B cell (primary cell): ENCODE data around the gene TTPAL.

ENCODE experiments used
- CTCF ChIP-seq: fragments of 200-600 bp; IDR thresholded peaks from one replicate; pipeline ENCODE4 v1.8.0; 2022; ENCODE audit warnings: antibody characterized with exemption, mild to moderate bottlenecking
- EZH2 ChIP-seq: IDR thresholded peaks from 2 replicates; pipeline ENCODE4 v1.6.1; 2012; ENCODE audit warnings: borderline replicate concordance, low read depth, mild to moderate bottlenecking, moderate library complexity, low read length; ENCODE audit not compliant: insufficient read depth, poor library complexity, severe bottlenecking

- TF ChIP-seq CTCF (no peak), EZH2 (no peak)
Measured at GRCh38 chr20:44428174-44429016, 47.3 kb upstream of the TTPAL start.
